COR-L47 (cell line): ENCODE measurements around the gene FAAP24.
"Not testable (repeated sequence)": the region's sequence is repeated elsewhere in the genome, so short reads cannot be mapped to it uniquely, and the experiment has no call there.

Source experiments
- DNase-seq: peaks from one replicate; lab custom pipeline; 2025; lab: John Stamatoyannopoulos, UW

The FAAP24 gene, protein sequence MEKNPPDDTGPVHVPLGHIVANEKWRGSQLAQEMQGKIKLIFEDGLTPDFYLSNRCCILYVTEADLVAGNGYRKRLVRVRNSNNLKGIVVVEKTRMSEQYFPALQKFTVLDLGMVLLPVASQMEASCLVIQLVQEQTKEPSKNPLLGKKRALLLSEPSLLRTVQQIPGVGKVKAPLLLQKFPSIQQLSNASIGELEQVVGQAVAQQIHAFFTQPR

DNA sequence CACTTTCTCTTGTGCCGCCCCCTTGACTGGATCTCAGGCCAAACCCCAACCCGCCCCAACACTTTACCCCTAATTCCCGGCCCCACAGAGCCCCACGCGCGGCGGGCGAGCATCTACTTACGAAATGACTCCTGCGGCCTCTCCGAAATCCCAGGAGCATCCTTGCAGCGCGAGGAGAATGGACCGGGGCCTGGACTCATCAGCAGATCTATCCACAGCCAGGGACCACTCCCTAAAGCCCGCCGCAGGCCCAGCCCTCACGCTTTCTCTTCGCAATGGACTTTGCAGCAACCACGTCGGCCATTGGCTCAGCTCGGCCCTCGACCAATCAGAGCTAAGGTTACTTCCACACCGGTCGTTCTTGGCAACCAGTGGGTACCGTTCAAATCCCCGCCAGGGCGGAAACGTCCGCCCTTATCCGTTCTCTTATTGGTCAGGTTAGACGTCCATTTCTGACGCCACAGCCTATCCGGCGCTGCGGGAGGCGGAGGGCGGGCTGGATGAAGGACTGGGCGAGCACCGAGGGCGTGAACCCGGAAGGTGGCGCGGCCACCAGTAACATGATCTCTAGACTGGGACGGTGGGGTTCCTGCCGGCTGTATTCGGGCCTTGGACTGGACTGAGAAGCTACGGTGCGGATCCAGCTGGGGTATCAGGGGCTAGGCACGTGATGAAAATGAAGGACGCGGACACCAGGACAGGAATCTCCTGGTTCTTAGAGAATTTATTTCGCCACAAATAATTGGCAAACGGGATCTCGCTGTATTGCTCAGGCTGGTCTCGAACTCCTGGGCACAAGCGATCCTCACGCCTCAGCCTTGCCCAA lies at the start of gene FAAP24, which contains the start of gene CEP89:
FAAP24 (plus strand) TSS at position 528 of the 826 bp plus-strand sequence. CDS start 955 bp downstream, outside the sequence.
CEP89 (minus strand) TSS at position 244 of the 826 bp plus-strand sequence; CDS start at position 160, 84 bp downstream.
- DNase-seq = peak; percentile 99

- no peak for DNase-seq
Observed at GRCh38 chr19:32924200-32924599, 47.8 kb upstream of the FAAP24 start.

DNA sequence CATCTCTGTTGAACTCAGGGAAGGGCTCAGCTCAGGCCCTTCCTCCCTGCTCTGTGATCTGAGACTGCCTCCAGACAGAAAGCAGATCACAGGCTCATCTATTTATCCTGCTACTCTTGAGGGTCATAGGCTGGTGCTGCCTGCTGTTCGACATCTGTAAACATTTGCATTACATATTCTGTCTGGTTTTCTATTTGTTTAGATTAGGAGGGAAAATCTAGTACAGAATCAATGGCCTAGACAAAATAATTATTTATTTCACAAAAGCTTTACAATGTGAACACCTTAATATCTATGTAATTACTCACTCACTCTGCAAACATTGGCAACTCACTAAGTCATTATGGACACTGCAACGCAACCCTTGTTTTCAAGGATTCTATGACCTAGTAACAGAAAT lies 43.2 kb upstream of the FAAP24 start:
- peak; percentile 50 for DNase-seq

DNA sequence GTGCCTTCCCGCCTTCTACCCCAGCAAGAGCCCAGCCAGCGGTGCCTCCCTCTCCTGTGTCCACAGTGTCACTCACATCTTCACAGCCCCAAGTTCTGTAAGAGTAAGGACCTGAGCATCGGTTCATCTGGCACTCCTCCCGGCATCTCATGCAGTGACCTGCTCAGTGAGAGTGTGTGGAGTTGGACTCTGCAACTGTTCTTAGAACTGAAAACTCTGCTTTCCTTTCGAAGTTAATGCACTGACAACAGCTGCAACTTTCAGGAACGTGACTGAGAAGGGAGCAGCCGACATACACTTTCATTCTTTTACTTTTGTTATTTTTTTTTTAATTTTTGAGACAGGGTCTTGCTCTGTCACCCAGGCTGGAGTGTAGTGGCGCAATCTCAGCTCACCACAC lies 41.5 kb upstream of the FAAP24 start:
- no peak for DNase-seq

DNA sequence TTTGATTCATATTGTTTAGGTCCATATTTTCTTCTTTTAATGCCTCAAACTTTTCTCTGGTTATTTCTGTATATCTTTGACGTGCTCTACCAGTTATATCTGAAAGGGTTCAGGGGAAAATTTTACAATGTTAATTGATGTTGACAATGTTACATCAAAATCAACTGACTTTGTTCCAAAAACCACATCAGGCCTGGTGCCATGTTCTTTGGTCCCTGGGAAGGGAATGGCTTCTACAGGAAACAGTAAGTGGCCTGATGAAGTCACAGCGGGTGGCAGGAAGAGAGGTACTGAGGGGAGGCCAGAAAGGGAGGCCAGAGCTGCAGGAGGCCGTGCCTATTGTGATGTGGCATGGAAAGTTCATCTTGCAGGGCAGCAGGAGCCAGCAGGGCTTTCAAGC lies 38.5 kb upstream of the FAAP24 start:
- DNase-seq = no peak

- no peak for DNase-seq
Observed at GRCh38 chr19:32935629-32936028, 36.4 kb upstream of the FAAP24 start.

- no peak for DNase-seq
Observed at GRCh38 chr19:32936065-32936464, 36.0 kb upstream of the FAAP24 start.

- DNase-seq = not testable (repeated sequence)
Observed at GRCh38 chr19:32941273-32941672, 30.8 kb upstream of the FAAP24 start.

DNA sequence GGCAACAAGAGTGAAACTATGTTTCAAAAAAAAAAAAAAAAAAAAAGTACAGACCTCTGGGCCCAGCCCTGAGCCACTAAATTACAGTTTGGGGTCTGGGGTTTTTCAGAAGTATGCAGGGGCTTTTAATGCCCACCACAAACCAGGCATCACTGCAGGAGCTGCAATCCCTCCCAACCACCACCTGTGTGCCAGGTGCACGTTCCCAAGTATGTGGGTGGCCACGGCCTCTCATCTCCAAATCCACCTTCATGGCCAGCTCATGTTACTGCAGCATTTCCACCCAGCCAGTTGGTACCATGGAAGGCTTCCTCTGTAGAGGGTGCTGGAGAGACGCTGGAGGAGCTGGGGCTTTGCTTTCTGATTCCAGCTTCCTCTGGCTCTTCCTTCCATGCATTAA lies 26.8 kb upstream of the FAAP24 start:
- no peak for DNase-seq

DNA sequence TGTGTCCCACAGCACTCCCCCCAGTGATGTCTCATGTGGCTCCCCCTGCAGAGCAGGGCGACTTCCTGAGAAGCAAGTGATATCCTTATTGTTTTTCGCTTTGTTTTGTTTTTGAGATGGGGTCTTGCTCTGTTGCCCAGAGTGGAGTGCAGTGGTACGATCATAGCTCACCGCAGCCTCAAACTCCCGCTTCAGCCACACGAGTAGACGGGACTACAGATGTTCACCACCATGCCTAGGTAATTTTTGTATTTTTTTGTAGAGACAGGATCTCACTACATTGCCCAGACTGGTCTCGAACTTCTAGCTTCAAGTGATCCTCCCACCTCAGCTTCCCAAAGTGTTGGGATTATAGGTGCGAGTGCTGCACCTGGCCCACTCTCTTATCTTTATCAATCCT lies 5.3 kb upstream of the FAAP24 start:
- DNase-seq = no peak

GRCh38 chr19:32969549-32969948 lies 2.5 kb upstream of the FAAP24 start:
- DNase-seq = no peak

GRCh38 chr19:32971012-32971595 lies 938 bp upstream of the FAAP24 start:
- no peak for DNase-seq

GRCh38 chr19:32976223-32976805 lies 4.3 kb downstream of the FAAP24 start:
- peak; percentile 64 for DNase-seq

- peak; percentile 21 for DNase-seq
Observed at GRCh38 chr19:32977280-32977679, 5.2 kb downstream of the FAAP24 start.

- not testable (repeated sequence) for DNase-seq
Observed at GRCh38 chr19:32977813-32978212, 5.8 kb downstream of the FAAP24 start.

- DNase-seq = not testable (repeated sequence)
Observed at GRCh38 chr19:32979807-32980206, 7.8 kb downstream of the FAAP24 start.

DNA sequence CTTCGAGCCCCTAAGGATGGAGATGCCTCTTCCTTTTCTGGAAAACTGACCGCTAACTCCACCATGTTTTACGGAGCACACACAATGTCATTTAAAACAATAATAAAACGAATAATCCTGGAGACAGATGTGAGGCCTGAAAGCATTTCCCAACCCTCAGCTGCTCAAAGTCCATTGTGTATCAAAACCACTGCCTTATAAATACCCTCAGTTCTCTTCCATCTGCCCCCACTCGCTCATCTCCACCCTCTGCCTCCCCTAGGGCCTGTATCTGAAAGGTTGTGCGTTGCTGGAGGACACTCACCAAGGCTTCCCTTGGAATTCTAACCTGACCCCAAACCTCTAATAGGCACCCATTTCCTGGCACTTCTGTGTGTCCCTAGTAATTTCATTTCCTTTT lies 10.4 kb downstream of the FAAP24 start:
- DNase-seq = not testable (repeated sequence)

DNA sequence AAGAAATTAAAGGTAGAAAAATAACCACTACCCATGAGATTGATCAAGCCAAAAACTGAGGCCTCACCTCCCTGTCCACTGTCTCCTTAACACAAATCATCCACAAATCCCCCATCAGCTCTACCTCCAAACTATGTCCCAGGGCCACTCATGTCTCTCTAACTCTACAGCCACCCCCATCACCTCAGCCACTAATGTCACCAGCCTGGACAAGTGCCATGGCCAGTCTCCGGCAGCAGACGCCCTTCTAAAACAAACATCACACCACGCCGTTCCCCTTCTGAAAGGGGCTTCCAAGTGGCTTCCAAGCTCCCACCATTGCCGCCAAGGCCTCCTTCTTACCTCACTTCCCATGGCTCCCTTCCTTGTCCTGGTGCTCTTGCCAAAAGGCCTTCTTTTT lies 16.2 kb downstream of the FAAP24 start:
- DNase-seq = not testable (repeated sequence)

DNA sequence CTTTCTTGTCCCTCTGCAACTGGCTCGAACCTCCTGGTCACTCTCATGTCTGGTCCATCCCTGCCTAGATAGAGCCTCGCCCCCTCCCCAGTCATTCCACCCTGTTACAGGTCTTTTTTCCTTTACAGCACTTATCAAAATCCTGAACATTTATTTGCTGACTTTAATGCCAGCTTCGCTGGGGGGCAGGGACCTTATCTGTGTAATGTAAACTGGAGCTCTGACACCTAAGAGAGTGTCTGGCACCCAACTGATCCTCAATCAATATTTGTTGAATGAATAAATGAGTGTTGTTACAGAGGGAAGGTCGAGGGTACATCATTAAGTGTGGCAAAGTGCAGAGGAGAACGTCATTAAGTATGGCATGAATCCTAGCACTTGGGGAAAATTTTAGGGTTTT lies 16.7 kb downstream of the FAAP24 start:
- no peak for DNase-seq

GRCh38 chr19:32995966-32996365 lies 23.9 kb downstream of the FAAP24 start:
- DNase-seq = not testable (repeated sequence)

DNA sequence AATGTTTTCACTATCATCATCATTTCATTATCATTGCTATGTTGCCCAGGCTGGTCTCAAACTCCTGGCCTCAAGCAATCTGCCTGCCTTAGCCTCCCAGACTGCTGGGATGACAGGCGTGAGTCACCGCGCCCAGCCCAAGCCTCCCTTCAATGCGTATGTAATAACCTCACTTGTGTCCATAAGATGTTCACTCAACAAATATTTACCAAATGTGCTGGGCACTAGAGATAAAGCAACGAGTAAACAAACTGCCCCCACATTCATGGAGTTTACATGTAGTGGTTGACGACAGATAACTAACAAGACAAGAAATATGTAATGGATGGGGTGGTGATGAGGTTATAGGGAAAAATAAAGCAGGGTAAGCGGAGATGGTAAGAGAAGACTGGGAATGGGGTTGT lies 25.0 kb downstream of the FAAP24 start:
- DNase-seq = not testable (repeated sequence)

GRCh38 chr19:32997716-32998355 lies 25.8 kb downstream of the FAAP24 start:
- DNase-seq = no peak
